LNCAP (cell line): Measurements from ENCODE around the gene SPINK5.

Experiments used
- CTCF ChIP-seq: fragments of 450-650 bp; IDR thresholded peaks from 2 replicates; pipeline ENCODE4 v1.5.1; 2017; ENCODE audit warnings: mild to moderate bottlenecking

The SPINK5 gene

GRCh38 chr5:148163345-148163744 is 99.6 kb downstream of the SPINK5 start:
- no peak for TF ChIP-seq CTCF

GRCh38 chr5:148166550-148167283 is 102.9 kb downstream of the SPINK5 start:
- TF ChIP-seq CTCF: no peak

GRCh38 chr5:148168246-148168645 is 104.5 kb downstream of the SPINK5 start, which contains the start of gene SPINK14:
TSS of gene SPINK14 (plus strand) at chr5:148168546. CDS start at chr5:148169733, 1,187 bp downstream.
- no peak for TF ChIP-seq CTCF

- no peak for TF ChIP-seq CTCF
Measured at GRCh38 chr5:148172377-148172776, 108.6 kb downstream of the SPINK5 start.

GRCh38 chr5:148176480-148176879 is 112.7 kb downstream of the SPINK5 start:
- TF ChIP-seq CTCF: no peak

- TF ChIP-seq CTCF: no peak
Measured at GRCh38 chr5:148177207-148177606, 113.4 kb downstream of the SPINK5 start.

- TF ChIP-seq CTCF: peak; percentile 81
Measured at GRCh38 chr5:148179234-148179824, 115.5 kb downstream of the SPINK5 start.
